ENCODE data around the gene ADCY3.

DNA sequence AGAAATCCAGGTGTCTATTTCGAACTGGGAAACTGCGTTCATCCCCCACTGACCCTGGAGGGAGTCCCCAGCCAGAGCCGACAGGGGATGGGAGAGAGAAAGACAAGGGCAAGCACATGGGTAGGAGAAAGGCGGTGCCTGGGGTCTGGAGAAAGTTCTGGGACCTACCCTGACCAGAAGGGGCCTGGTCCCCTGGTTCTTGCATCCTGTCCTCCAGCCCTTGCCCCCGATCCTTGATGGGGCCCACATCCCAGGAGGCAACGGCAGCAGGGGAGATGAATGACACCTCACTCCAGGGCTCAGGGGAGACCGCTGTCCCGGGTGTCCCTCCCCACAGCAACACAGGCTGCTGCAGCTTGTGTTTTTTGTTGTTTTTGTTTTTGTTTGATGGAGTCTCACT, 4.9 kb downstream of the ADCY3 start:
- TF ChIP-seq, protein P1, sequence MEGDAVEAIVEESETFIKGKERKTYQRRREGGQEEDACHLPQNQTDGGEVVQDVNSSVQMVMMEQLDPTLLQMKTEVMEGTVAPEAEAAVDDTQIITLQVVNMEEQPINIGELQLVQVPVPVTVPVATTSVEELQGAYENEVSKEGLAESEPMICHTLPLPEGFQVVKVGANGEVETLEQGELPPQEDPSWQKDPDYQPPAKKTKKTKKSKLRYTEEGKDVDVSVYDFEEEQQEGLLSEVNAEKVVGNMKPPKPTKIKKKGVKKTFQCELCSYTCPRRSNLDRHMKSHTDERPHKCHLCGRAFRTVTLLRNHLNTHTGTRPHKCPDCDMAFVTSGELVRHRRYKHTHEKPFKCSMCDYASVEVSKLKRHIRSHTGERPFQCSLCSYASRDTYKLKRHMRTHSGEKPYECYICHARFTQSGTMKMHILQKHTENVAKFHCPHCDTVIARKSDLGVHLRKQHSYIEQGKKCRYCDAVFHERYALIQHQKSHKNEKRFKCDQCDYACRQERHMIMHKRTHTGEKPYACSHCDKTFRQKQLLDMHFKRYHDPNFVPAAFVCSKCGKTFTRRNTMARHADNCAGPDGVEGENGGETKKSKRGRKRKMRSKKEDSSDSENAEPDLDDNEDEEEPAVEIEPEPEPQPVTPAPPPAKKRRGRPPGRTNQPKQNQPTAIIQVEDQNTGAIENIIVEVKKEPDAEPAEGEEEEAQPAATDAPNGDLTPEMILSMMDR (optimal IDR thresholded peaks at IDR 0.05 in 1 of 3, IDR thresholded peaks at IDR 0.05 in 1 of 3, conservative IDR thresholded peaks at IDR 0.05 in 1 of 3; ENCODE audit: extremely low read depth in 1 of 3, insufficient read depth in 2 of 3, low read length in 3 of 3), result no peak
- TF ChIP-seq EZH2 (IDR thresholded peaks at IDR 0.05; ENCODE audit: low read length), result no peak

Data from keratinocyte (primary cell).